ENCODE results near the gene CAMTA1. TPM values are rescaled to one million over a fixed set of nuclear protein-coding genes. Genes with fewer than 3 reads are reported as not detected.

Gene CAMTA1
- polyA plus RNA-seq, 1 experiment: 23.1 TPM

DNA sequence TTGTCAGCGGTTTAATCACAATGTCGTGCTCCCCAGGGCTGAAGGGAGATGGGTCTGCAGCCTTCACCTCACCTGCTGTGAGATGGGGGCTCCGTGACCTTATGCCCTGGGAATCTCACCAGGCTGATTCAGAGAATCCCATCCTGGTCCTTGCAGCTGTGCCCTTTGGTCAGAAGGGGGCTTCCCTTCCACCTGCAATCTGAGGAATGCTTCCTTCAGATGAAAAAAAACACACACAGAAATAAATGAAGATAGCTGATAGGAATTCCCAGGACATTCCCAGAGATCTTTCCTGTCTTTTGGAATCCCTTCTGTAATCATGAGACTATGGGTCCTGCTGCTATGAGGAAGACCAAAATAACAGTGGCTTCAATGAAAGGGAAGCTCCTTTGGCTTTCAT, 858.8 kb downstream of the CAMTA1 start:
- Histone ChIP-seq H3K4me3 (ENCODE audit: low read depth, low read length) (no peak overlapping the region), H3K27me3 (ENCODE audit: control insufficient read depth, insufficient read depth, low read length) (no peaks in the 10 kb centered on the region), H3K36me3 (ENCODE audit: control insufficient read depth, insufficient read depth, low read length) (no peaks in the 10 kb centered on the region)
- DNase-seq (ENCODE audit: low read depth): no peak
- TF ChIP-seq, protein P1, sequence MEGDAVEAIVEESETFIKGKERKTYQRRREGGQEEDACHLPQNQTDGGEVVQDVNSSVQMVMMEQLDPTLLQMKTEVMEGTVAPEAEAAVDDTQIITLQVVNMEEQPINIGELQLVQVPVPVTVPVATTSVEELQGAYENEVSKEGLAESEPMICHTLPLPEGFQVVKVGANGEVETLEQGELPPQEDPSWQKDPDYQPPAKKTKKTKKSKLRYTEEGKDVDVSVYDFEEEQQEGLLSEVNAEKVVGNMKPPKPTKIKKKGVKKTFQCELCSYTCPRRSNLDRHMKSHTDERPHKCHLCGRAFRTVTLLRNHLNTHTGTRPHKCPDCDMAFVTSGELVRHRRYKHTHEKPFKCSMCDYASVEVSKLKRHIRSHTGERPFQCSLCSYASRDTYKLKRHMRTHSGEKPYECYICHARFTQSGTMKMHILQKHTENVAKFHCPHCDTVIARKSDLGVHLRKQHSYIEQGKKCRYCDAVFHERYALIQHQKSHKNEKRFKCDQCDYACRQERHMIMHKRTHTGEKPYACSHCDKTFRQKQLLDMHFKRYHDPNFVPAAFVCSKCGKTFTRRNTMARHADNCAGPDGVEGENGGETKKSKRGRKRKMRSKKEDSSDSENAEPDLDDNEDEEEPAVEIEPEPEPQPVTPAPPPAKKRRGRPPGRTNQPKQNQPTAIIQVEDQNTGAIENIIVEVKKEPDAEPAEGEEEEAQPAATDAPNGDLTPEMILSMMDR (IDR thresholded peaks at IDR 0.05; ENCODE audit: insufficient read depth, low read depth, low read length): no peak
- ChIA-PET CTCF (interaction anchor here (1.1 to 3.8 kb wide), 6 partner anchors 24 to 924 kb away, joined by 3 to 21 read pairs (median 5); no protein-coding TSS in a partner anchor), POLR2A (no interaction called here)

DNA sequence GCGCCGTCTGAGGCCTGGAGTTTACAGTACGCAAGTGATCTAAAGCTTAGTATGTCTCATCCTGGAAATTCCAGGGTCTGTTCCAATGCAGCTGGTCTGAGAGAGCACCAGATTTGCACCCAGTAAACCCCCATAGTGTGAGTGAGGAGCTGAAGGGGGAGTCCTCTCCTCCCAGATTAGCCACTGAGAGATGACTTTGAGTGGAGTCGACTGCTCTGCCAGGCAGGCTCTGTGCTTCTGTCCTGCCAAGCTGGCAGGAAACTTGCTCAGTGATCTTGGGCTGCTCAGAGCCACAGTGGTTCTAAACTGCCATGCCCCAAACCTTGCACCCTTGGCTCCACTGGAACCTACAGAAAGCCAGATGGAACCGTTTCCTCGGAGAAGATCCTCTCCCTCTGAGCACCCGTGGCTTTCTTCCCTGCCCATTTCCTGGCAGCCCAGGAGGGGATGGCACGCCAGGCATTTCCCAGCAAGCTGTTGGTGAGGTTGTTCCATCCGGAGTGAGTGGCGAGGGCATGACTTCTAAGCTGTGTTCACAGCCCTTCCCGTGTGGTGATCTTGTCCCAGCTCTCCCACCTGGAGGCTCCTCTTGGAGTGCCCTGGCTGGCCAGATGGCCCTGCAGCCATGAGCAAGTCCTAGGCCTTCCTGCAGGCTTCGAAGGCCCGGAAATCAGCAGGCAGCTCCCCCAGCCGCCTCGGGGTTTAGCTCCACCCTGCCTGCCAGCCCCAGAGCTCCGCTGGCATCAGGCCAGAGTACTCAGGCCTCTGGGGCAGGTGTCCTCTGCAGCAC, 859.9 kb downstream of the CAMTA1 start:
- CTCF ChIA-PET: interaction anchor here (1.1 to 3.8 kb wide), 5 partner anchors 23 to 844 kb away, joined by 3 to 21 read pairs (median 7); no protein-coding TSS in a partner anchor
- DNase-seq (ENCODE audit: low read depth): no peak
- H3K36me3 ChIP-seq (ENCODE audit: control insufficient read depth, insufficient read depth, low read length): no peaks in the 10 kb centered on the region
- H3K27me3 ChIP-seq (ENCODE audit: control insufficient read depth, insufficient read depth, low read length): no peaks in the 10 kb centered on the region
- POLR2A ChIA-PET: interaction anchor here (0.6 kb wide), 1 partner anchor 16 kb away, joined by 4 read pairs; no protein-coding TSS in a partner anchor
- TF ChIP-seq, protein P1 (IDR thresholded peaks at IDR 0.05; ENCODE audit: insufficient read depth, low read depth, low read length): no peak
- H3K4me3 ChIP-seq (ENCODE audit: low read depth, low read length): no peak overlapping the region

DNA sequence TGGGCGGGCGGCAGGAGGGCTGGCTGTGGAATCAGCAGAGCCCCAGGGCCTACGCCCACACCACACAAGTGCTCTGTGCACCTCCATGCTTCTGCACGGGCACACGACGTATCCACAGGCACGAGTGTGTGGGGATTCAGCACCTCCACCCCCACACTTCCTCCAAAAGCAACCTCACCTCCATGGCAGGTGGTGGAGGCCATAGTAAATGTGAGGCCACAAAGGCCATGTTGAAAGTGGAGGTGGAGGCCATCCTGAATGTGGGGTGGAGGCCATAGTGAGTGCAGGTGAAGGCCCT, 860.4 kb downstream of the CAMTA1 start:
- TF ChIP-seq, protein P1 (IDR thresholded peaks at IDR 0.05; ENCODE audit: insufficient read depth, low read depth, low read length): no peak
- ChIA-PET POLR2A (no interaction called here), CTCF (interaction anchor here (1.4 to 3.8 kb wide), 4 partner anchors 22 to 844 kb away, joined by 3 to 21 read pairs (median 12); no protein-coding TSS in a partner anchor)
- no peak overlapping the region for H3K4me3 ChIP-seq (ENCODE audit: low read depth, low read length)
- no peaks in the 10 kb centered on the region for H3K36me3 ChIP-seq (ENCODE audit: control insufficient read depth, insufficient read depth, low read length)
- no peak for DNase-seq (ENCODE audit: low read depth)
- H3K27me3 ChIP-seq (ENCODE audit: control insufficient read depth, insufficient read depth, low read length): no peaks in the 10 kb centered on the region

DNA sequence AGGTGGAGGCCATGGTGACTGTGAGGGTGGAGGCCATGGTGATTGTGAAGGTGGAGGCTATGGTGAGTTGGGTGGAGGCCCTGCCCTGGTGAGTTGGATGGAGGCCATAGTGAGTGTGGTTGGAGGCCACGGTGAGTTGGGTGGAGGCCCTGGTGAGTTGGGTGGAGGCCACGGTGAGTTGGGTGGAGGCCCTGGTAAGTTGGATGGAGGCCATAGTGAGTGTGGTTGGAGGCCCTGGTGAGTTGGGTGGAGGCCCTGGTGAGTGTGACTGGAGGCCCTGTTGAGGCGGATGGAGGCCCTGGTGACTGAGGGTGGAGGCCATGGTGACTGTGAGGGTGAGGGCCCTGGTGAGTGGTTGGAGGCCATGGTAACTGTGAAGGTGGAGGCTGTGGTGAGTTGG, 860.9 kb downstream of the CAMTA1 start:
- CTCF ChIA-PET: interaction anchor here (2.0 kb wide), 1 partner anchor 576 kb away, joined by 7 read pairs; no protein-coding TSS in a partner anchor
- no peaks in the 10 kb centered on the region for H3K36me3 ChIP-seq (ENCODE audit: control insufficient read depth, insufficient read depth, low read length)
- POLR2A ChIA-PET: no interaction called here
- TF ChIP-seq, protein P1 (IDR thresholded peaks at IDR 0.05; ENCODE audit: insufficient read depth, low read depth, low read length): no peak
- DNase-seq (ENCODE audit: low read depth): no peak
- H3K27me3 ChIP-seq (ENCODE audit: control insufficient read depth, insufficient read depth, low read length): peaks cover 2% of the 10 kb centered on the region; the same call in 1 of the 2 replicates
- no peak overlapping the region for H3K4me3 ChIP-seq (ENCODE audit: low read depth, low read length)

DNA sequence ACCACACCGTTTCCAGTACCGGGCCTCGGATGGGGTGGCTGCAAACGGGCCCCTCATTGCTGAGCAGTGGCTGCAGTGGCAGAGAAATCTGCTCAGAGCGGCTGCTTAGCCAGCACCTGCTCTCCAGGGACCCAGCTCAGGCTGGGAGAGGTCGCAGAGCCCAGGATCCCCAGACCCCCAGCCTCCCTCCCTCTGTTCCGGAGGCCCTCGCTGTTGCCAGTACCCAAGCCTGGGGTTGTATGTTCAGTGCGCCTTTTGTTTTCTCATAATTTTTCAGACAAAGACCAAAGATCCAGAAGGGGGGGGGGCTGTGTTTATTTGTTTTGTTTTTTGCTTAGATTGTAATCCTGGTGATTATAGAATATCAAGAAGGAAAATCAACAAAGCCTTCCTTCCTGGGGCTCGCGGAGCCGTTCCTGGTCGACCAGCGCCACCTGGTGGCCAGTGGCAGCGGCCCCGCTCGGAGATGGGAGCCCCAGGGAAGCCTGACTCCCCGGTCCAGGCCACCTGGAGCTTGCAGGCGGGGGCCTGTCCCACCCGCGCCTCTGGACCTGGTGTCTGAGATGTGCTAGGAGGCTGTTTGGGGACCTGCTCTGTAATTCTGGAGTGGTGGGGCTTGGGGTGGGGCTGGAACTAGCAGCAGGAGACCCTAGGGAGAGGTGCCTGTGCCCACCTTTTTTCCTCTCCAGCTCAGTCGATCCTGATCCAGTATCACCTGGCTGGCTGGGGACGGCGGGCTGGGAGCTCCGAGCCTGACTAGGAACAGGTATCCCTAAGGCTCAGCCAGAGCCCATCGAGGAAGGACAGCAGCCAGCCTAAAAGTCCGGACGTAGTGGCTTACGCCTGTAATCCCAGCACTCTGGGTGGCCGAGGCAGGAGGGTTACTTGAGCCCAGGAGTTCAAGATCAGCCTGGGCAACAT, 862.0 kb downstream of the CAMTA1 start:
- CTCF ChIA-PET: interaction anchor here (0.6 to 3.9 kb wide), 16 partner anchors 9 to 931 kb away, joined by 3 to 49 read pairs (median 4); no protein-coding TSS in a partner anchor
- Histone ChIP-seq H3K4me3 (ENCODE audit: low read depth, low read length) (no peak overlapping the region), H3K36me3 (ENCODE audit: control insufficient read depth, insufficient read depth, low read length) (no peaks in the 10 kb centered on the region), H3K27me3 (ENCODE audit: control insufficient read depth, insufficient read depth, low read length) (peaks cover 2% of the 10 kb centered on the region)
- TF ChIP-seq, protein P1 (IDR thresholded peaks at IDR 0.05; ENCODE audit: insufficient read depth, low read depth, low read length): peak; percentile 94
- DNase-seq (ENCODE audit: low read depth): no peak
- POLR2A ChIA-PET: no interaction called here
